Spleen (tissue), 7 donors: ENCODE measurements around the gene GPR31.

Experiments
- POLR2A ChIP-seq, 3 donors: fragments of 450-650 bp; IDR thresholded peaks; one replicate each; pipeline ENCODE4 v1.5.1; 2017; ENCODE audit warnings: antibody characterized with exemption in 3 of 3, mild to moderate bottlenecking in 1 of 3
- TF ChIP-seq, protein P1 (sequence below), 11 experiments: fragments of 200-600 bp in 7 of 11; fragments of 450-650 bp in 4 of 11; sonication (generic) in 4 of 11; IDR thresholded peaks in 8 of 11; conservative IDR thresholded peaks in 3 of 11; 1 replicate in 7 of 11; 2 replicates in 4 of 11; pipeline versions ENCODE4 v1.4.0 to v1.8.0; 2016 to 2021; ENCODE audit warnings: antibody characterized with exemption in 11 of 11, inconsistent platforms in 4 of 11, mild to moderate bottlenecking in 1 of 11
- donor health status: DM: no; HTN: no; CAD: no; lungs with moderate emphysema.
- donor health status: DM: no; HTN: no; CAD: no.
- donor health status: DM: no; HTN: no; CAD: no.

DNA sequence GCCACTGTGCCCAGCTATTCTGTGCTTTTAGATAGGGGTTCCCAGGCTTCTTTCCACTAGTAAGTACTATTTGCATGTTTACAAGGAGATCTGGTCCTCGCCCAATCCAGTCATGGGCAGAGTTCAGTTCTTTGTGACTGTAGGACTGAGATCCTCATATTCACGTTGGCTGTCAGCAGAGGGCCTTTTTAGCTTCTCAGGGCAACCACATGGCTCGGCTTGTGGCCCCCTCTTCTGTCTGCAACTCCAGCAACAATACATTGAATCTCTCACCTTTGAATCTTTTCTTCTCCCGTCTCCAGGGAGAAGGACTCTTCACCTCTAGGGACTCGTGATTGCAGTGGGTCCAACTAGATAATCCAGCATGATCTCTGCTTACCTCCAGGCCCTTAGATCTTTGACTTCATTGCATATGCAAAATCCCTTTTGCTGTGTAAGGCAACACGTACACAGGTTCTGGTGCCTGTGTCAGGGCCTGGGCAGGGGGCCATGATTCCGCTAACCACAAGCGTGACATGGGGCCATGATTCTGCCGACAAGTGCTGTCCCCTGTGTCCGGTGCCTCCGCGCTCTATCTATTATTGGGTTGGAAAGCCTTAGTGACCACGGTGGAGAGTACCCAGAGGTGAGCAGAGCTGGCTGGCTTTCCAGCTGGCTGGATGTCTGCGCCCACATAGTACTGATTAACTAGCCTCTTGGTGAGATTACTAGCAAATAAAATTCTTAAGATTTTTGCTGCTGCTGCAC, 29.8 kb downstream of the GPR31 start:
- TF ChIP-seq, protein P1, sequence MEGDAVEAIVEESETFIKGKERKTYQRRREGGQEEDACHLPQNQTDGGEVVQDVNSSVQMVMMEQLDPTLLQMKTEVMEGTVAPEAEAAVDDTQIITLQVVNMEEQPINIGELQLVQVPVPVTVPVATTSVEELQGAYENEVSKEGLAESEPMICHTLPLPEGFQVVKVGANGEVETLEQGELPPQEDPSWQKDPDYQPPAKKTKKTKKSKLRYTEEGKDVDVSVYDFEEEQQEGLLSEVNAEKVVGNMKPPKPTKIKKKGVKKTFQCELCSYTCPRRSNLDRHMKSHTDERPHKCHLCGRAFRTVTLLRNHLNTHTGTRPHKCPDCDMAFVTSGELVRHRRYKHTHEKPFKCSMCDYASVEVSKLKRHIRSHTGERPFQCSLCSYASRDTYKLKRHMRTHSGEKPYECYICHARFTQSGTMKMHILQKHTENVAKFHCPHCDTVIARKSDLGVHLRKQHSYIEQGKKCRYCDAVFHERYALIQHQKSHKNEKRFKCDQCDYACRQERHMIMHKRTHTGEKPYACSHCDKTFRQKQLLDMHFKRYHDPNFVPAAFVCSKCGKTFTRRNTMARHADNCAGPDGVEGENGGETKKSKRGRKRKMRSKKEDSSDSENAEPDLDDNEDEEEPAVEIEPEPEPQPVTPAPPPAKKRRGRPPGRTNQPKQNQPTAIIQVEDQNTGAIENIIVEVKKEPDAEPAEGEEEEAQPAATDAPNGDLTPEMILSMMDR (IDR thresholded peaks at IDR 0.05 in 8 of 11, conservative IDR thresholded peaks at IDR 0.05 in 3 of 11) = no peak
- no peak for TF ChIP-seq POLR2A (IDR thresholded peaks at IDR 0.05)
